ENCODE data around the gene CD86.
"Not testable (repeated sequence)": the region's sequence is repeated elsewhere in the genome, so short reads cannot be mapped to it uniquely, and the experiment has no call there.

Gene CD86

GRCh38 chr3:122055215-122055614, at the start of gene CD86:
Gene CD86 (plus strand): TSS chr3:122055362. CDS start chr3:122055490, 128 bp downstream.
- DNase-seq: no peak

GRCh38 chr3:122006267-122006666, 48.9 kb upstream of the CD86 start:
- no peak for DNase-seq

- DNase-seq: no peak
Measured at GRCh38 chr3:122008166-122008565, 47.0 kb upstream of the CD86 start.

- DNase-seq: no peak
Measured at GRCh38 chr3:122010506-122010905, 44.7 kb upstream of the CD86 start.

- no peak for DNase-seq
Measured at GRCh38 chr3:122011396-122011795, 43.8 kb upstream of the CD86 start.

- DNase-seq: no peak
Measured at GRCh38 chr3:122012821-122013220, 42.3 kb upstream of the CD86 start.

GRCh38 chr3:122013448-122013925, 41.7 kb upstream of the CD86 start:
- no peak for DNase-seq

GRCh38 chr3:122014741-122015140, 40.4 kb upstream of the CD86 start:
- no peak for DNase-seq

GRCh38 chr3:122019493-122019892, 35.7 kb upstream of the CD86 start:
- no peak for DNase-seq

- DNase-seq: no peak
Measured at GRCh38 chr3:122021037-122021436, 34.1 kb upstream of the CD86 start.

- DNase-seq: no peak
Measured at GRCh38 chr3:122021811-122022401, 33.3 kb upstream of the CD86 start, which contains the start of gene ILDR1. Gene ILDR1 (minus strand): TSS chr3:122022247. CDS start chr3:122022077, 170 bp downstream.

GRCh38 chr3:122023335-122023910, 31.7 kb upstream of the CD86 start:
- no peak for DNase-seq

- no peak for DNase-seq
Measured at GRCh38 chr3:122024800-122025199, 30.4 kb upstream of the CD86 start.

GRCh38 chr3:122025296-122025695, 29.9 kb upstream of the CD86 start:
- no peak for DNase-seq

GRCh38 chr3:122030381-122031122, 24.6 kb upstream of the CD86 start:
- no peak for DNase-seq

- DNase-seq: no peak
Measured at GRCh38 chr3:122031123-122031468, 24.1 kb upstream of the CD86 start.

GRCh38 chr3:122032531-122032930, 22.6 kb upstream of the CD86 start:
- no peak for DNase-seq

GRCh38 chr3:122033023-122033422, 22.1 kb upstream of the CD86 start:
- no peak for DNase-seq

- not testable (repeated sequence) for DNase-seq
Measured at GRCh38 chr3:122047296-122047695, 7.9 kb upstream of the CD86 start.

GRCh38 chr3:122047773-122048172, 7.4 kb upstream of the CD86 start:
- not testable (repeated sequence) for DNase-seq

GRCh38 chr3:122052968-122053367, 2.2 kb upstream of the CD86 start:
- no peak for DNase-seq

- DNase-seq: no peak
Measured at GRCh38 chr3:122057671-122058070, 2.5 kb downstream of the CD86 start.

GRCh38 chr3:122058294-122058693, 3.1 kb downstream of the CD86 start:
- DNase-seq: no peak

- no peak for DNase-seq
Measured at GRCh38 chr3:122060040-122060698, 5.0 kb downstream of the CD86 start.
